BE2C (cell line): ENCODE data around the gene PHC2.
"Not testable (repeated sequence)": the region's sequence is repeated elsewhere in the genome, so short reads cannot be mapped to it uniquely, and the experiment has no call there.

Experiments
- DNase-seq: peaks from one replicate; pipeline ENCODE4 v3.0.0-alpha.2; 2020
- H3K27me3 ChIP-seq: fragments of 250-450 bp; sonication (Bioruptor Pico); 2 replicates; pipeline ENCODE4 v1.5.1; 2020; ENCODE audit warnings: mild to moderate bottlenecking
- H3K36me3 ChIP-seq: fragments of 250-450 bp; sonication (Bioruptor Pico); 2 replicates; pipeline ENCODE4 v1.5.1; 2020; ENCODE audit warnings: mild to moderate bottlenecking
- H3K4me1 ChIP-seq: fragments of 250-450 bp; sonication (Bioruptor Pico); 2 replicates; pipeline ENCODE4 v1.5.1; 2020
- H3K4me3 ChIP-seq: 2 replicates; pipeline ENCODE4 v1.5.1; 2011; ENCODE audit warnings: low read depth, low read length
- H3K9me3 ChIP-seq: fragments of 250-450 bp; sonication (Bioruptor Pico); 2 replicates; pipeline ENCODE4 v1.5.1; 2020
- TF ChIP-seq, protein P1 (sequence below): IDR thresholded peaks from 2 replicates; pipeline ENCODE4 v1.5.1; 2012; ENCODE audit warnings: mild to moderate bottlenecking, low read depth, low read length

Gene PHC2

DNA sequence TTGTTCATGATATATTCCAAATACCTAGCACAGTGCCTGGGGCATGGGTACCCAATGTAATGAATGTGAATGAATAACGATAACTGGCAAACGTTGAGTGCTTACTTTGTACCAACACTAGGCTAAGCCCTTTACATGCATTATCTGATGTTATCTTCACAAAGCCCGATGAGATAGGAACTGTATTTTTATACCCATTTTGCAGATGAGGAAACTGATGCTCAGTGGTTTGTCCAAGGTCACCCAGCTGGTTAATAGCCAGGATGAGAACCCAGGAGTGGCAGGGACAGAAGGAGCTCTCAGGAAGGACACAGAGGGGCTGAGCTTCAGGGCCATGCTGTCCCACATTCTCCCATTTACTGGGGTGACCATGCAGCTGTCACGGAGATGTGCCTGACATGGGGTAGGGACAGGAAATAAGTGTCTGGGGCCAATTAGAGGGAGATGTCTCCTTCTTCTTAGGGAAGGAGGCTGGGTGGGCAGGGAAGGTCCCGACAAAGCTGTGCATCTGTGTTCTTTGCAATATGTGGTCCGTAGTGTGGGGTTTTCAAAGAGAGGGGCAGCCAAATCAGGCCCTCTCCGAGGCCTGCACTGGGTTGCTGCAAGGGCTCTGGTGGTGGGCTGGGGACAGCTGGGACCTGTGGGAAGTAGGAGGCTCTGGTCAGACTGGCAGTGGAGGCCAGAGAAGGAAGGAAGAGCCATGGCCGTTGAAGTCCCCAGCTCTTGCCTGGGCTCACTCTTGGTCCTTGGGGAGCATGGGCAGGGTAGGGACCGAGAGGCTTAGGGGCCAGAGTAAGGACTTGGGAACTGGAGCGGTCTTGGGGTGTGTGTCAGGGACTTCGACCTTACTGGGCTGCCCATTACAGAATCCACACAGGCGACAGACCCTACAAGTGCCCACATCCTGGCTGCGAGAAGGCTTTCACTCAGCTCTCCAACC, 136.6 kb downstream of the PHC2 start:
- Histone ChIP-seq H3K27me3 (no peaks in the 10 kb centered on the region), H3K4me1 (no peaks in the 10 kb centered on the region), H3K36me3 (no peaks in the 10 kb centered on the region), H3K4me3 (no peak overlapping the region), H3K9me3 (no peaks in the 10 kb centered on the region)
- TF ChIP-seq, protein P1, sequence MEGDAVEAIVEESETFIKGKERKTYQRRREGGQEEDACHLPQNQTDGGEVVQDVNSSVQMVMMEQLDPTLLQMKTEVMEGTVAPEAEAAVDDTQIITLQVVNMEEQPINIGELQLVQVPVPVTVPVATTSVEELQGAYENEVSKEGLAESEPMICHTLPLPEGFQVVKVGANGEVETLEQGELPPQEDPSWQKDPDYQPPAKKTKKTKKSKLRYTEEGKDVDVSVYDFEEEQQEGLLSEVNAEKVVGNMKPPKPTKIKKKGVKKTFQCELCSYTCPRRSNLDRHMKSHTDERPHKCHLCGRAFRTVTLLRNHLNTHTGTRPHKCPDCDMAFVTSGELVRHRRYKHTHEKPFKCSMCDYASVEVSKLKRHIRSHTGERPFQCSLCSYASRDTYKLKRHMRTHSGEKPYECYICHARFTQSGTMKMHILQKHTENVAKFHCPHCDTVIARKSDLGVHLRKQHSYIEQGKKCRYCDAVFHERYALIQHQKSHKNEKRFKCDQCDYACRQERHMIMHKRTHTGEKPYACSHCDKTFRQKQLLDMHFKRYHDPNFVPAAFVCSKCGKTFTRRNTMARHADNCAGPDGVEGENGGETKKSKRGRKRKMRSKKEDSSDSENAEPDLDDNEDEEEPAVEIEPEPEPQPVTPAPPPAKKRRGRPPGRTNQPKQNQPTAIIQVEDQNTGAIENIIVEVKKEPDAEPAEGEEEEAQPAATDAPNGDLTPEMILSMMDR = no peak
- no peak for DNase-seq

DNA sequence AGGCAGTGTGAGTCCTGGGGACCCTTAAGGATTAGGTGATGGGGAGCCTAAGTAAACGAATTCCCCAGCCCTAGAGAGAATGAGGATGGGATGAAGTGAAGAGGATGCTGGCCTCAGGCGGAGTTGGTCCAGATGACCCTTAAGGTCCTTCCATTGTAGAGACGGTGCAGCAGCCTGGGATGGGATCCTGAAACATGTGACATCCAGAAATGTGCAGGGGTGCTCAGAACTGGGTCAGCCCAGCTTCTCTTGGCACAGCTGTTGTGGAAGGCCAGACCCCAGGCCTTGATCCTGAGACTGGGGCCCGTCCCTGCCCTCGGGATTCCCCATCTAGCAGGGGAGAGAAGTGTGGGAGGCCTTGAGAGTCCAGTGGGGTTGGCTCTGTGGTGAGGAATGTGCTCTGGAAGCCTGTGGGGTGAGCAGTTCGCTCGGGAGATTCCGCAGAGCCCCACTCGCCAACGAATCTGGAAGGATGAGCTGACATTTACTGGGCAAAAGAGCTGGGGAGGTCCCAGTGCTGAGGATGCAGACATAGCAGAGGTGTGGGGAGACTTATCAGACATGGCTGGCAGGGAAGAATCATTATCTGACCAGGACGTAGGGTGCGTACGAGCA, 138.1 kb downstream of the PHC2 start:
- DNase-seq = no peak
- Histone ChIP-seq H3K4me3 (no peak overlapping the region), H3K27me3 (no peaks in the 10 kb centered on the region), H3K9me3 (no peaks in the 10 kb centered on the region), H3K4me1 (no peaks in the 10 kb centered on the region), H3K36me3 (no peaks in the 10 kb centered on the region)
- TF ChIP-seq, protein P1 = no peak

DNA sequence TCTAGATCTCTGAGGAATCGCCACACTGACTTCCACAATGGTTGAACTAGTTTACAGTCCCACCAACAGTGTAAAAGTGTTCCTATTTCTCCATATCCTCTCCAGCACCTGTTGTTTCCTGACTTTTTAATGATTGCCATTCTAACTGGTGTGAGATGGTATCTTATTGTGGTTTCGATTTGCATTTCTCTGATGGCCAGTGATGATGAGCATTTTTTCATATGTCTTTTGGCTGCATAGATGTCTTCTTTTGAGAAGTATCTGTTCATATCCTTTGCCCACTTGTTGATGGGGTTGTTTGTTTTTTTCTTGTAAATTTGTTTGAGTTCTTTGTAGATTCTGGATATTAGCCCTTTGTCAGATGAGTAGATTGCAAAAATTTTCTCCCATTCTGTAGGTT, 140.3 kb downstream of the PHC2 start:
- not testable (repeated sequence) for H3K27me3 ChIP-seq, H3K9me3 ChIP-seq, H3K4me1 ChIP-seq, H3K36me3 ChIP-seq, DNase-seq, H3K4me3 ChIP-seq

DNA sequence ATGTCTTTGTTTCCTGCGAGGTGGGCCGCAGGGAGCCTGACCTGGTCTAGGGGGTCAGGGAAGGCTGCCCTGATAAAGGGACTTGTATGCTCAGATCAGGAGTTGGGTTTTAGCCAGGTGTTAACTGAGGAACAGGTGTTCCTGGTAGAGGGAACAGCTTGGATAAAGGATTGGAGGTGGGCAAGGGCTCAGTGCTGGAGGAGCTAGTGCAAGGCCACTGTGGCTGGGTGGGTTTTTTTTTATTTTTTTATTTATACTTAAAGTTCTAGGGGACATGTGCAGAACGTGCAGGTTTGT, 141.1 kb downstream of the PHC2 start:
- no peaks in the 10 kb centered on the region for H3K36me3 ChIP-seq
- H3K4me3 ChIP-seq = no peak overlapping the region
- TF ChIP-seq, protein P1 = no peak
- no peaks in the 10 kb centered on the region for H3K9me3 ChIP-seq
- no peaks in the 10 kb centered on the region for H3K27me3 ChIP-seq
- DNase-seq = no peak
- no peaks in the 10 kb centered on the region for H3K4me1 ChIP-seq

DNA sequence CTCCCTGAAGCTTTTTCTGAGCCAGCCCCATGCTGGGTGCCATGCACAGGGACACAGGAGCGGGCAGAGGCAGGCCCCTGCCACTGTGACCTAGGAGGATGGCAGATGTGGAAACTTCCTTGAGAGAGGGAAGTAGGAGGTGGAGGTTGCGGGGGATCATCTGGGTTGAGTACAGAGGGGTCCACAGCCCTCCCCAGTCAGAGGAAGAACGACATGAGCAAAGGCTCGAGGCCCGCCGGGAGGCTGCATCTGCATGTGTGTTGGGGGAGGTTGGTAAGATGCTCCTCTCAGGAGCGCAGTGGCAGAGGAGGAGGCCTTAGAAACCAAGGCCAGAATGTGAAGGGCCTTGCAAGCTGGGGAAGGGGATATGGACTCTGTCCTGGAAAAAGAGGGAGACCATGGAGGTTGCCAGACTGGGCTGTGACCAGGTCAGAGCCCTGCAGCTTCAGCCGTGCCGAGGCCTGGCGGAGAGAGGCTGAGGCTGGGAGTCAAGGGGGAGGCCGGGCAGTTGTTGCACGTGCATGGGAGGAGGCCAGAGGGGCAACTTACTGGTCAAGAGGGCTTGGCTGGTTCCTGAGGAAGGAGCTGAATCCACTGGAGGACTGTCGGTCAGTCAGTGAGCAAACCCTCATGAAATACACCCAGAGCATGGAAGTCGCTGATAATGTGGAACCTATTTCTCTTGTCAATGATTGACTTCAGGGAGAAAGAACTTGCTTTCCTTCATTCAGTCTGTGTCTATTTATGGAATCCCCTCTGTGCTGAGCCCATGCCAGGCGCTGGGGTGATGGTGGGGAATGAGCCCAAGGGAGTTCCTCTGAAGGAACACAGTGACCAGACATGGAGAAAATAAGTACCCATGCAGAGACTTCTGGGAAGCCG, 141.7 kb downstream of the PHC2 start:
- no peak overlapping the region for H3K4me3 ChIP-seq
- H3K4me1 ChIP-seq = no peaks in the 10 kb centered on the region
- no peaks in the 10 kb centered on the region for H3K27me3 ChIP-seq
- H3K36me3 ChIP-seq = no peaks in the 10 kb centered on the region
- H3K9me3 ChIP-seq = no peaks in the 10 kb centered on the region
- no peak for DNase-seq
- TF ChIP-seq, protein P1 = no peak

DNA sequence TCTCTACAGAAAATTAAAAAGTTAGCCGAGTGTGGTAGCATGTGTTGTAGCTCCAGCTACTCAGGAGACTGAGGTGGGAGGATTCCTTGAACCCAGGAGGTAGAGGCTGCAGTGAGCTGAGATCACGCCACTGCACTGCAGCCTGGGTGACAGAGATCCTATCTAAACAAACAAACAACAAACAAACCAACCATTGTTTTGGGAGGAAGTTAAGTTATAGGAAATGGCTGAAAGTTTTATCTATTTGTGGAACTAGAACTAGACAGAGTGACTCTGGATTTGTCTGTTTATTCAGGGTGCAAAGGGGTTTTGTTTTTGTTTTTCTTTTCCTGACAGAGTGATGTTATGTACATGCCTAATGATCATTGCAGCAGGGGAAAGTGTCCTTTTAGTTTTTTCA, 143.6 kb downstream of the PHC2 start:
- no peaks in the 10 kb centered on the region for H3K36me3 ChIP-seq
- no peaks in the 10 kb centered on the region for H3K4me1 ChIP-seq
- TF ChIP-seq, protein P1 = no peak
- DNase-seq = no peak
- no peaks in the 10 kb centered on the region for H3K27me3 ChIP-seq
- no peak overlapping the region for H3K4me3 ChIP-seq
- H3K9me3 ChIP-seq = no peaks in the 10 kb centered on the region
